C1 segment of cervical spinal cord (tissue), 14 donors: Measurements from ENCODE around the gene PIK3CB.
"Not testable (repeated sequence)": the region's sequence is repeated elsewhere in the genome, so short reads cannot be mapped to it uniquely, and the experiment has no call there.

Experiments
- DNase-seq, 14 donors: peaks; one replicate each; lab custom pipeline; 2025; lab: John Stamatoyannopoulos, UW

The PIK3CB gene

DNA sequence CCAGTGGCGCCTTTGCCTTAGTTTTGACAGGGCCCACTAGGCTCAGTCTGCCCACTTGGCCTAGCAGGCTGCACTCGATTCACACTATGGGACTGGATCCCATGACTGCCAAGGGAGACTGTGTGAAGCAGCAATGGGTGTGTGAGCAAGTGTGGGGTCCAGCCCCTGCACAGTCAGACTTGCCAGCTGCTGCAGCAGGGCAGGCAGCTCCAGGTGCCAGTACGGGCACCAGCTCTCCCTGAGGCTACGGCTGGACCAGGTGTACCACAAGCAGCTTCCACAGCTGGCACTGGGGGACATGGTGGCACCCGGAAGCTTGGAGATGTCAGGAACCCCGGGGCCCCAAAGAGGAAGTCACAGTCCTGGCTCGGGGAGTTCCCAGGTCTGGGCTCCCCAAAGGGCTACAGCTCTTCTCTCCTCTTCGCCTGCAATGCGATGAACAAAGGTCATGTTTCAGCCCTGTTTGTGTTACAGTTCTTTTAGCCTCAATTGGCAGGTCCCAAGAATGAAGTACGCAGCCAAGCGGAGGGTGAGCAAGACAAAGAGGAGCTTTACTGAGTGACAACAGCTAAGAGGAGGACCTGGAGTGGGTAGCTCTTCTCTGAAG is 67.1 kb downstream of the PIK3CB start:
- DNase-seq, result no peak

DNA sequence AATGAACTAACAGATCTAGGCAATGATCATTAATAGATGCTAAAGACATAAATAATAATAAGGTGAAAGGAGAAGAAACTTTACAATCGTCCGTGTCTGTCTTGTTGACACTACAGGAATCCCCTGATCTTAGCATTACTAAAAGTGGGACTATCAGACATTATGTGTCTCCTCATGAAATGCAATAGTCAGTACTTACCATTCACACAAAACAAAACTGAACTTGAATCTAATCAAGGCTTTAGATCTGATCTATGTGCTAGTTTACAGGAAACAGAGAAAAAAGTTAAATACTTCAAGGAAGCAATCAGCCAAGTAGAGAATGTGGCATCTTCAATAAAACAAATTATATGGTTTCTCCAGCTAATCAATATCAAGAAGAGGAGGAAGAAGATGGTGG is 73.7 kb downstream of the PIK3CB start:
- DNase-seq, result no peak

GRCh38 chr3:138748190-138748589 is 86.5 kb downstream of the PIK3CB start:
- DNase-seq, result no peak

- peak in 1 of 14 donors; percentile 59 for DNase-seq
Observed at GRCh38 chr3:138747225-138747624, 87.5 kb downstream of the PIK3CB start.

GRCh38 chr3:138740072-138740471 is 94.7 kb downstream of the PIK3CB start:
- DNase-seq, result no peak

DNA sequence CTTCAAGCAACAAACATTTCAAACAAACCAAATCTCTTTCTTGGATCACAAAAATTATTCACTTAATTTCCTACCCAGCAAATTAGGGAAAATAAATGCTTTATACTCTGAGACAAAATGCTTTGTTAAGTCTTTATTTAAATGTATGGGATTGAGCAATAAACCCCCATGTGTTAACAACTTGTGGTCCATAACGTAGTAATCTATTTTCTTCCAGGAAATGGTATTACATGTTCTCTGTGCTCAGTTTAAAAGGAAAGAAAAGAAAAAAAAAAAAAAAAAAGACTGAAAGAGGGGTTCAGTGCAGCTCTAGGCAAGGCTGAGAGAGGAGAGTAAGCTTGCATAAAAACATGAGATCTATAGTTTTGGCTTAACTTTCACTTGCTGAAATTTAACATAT is 102.3 kb downstream of the PIK3CB start:
- DNase-seq, result no peak

DNA sequence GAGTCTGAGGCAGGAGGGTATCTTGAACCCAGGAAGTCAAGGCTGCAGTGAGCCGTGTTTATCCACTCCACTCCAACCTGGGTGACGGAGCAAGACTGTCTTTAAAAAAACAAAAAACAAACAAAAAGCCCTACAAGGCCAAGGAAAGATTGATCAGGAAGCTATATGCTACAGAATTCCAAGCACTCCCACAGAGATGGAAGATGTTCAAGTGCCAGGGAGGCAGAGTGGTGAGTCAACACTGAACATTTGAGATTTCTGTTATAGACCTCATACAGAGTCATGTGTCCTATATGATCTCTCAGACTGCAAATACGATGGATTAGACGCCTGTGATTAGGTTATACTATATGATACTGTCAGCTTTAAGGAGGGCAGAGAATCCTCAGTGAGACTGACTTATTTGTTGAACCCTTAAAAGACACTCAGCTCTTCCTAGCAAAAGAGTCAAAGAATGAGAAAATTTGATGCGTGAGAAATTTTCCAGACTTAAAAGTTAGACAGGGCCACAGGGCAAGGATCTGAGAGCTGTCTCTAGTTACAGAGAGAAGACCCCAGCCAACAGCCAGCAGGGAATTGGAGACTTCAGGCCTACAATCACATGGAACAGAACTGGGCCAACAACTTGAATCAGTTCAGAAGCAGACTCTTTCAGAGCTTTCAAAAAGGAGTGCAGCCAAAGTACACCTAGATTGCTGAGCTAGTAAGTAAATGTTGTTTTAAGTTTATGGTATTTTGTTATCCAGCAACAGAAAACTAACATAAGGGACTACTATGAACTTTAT is 107.6 kb downstream of the PIK3CB start:
- DNase-seq, result no peak

GRCh38 chr3:138726042-138726441 is 108.7 kb downstream of the PIK3CB start:
- not testable (repeated sequence) for DNase-seq

GRCh38 chr3:138725116-138725515 is 109.6 kb downstream of the PIK3CB start:
- no peak for DNase-seq

GRCh38 chr3:138724443-138724842 is 110.3 kb downstream of the PIK3CB start:
- peak in 4 of 14 donors; percentile 7 to 15 (median 8) for DNase-seq

DNA sequence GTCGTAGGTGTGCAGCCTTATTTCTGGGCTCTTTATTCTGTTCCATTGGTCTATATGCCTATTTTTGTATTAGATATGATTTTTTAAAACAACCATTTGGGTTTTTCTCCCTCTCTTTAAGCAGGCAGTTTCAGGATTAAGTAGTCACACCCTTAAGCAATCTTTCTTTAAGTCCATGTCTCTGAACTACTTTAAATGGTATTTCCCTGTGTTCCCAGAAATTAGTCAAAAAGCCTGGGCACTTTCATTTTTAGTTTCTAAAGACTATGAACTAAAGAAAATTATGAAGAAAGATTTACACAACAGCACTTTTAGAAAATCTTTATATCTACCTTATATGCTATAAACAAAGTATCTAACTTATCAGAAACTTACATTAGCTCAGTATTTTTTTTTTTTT is 115.9 kb downstream of the PIK3CB start:
- DNase-seq, result no peak

GRCh38 chr3:138717348-138717747 is 117.4 kb downstream of the PIK3CB start:
- no peak for DNase-seq

DNA sequence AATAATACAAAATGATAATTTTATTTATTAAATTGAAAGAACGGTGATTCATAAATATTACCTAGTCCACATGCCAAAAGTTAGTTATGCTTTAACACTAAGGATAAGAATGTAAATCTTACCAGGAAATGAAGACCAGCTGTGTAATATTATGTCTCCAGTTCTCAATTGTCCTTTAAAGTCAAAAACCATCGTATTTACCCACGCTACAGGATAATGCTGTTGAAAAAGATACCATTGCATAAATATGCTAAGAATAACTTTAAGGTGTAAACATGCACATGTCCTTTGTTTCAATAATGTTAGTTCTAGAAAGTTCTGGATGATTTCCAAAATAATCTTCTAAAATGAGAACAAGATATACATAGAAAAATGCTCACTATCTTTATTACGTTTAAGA is 122.6 kb downstream of the PIK3CB start:
- DNase-seq, result no peak

- no peak for DNase-seq
Observed at GRCh38 chr3:138705675-138706074, 129.1 kb downstream of the PIK3CB start.

GRCh38 chr3:138696666-138697370 is 137.9 kb downstream of the PIK3CB start:
- DNase-seq, result no peak

- DNase-seq, result no peak
Observed at GRCh38 chr3:138694287-138695007, 140.3 kb downstream of the PIK3CB start.

DNA sequence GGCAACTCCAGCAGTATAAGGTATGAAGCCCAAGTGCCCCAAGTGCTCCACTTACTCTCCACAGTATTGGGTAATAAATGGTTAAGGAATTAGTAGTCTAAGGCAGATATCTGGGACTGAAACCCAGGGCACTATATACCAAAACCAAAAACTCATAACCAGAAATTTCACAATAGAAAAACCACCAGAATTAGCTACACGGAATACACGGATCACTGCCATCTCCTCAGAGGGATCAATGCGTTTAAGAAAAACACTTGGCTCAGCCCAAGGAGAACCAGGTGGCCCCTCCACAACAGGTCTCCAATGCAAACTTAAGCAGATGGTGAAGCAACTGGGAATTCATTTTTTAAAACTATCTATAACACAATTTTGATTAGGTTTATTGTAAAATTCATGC is 142.6 kb downstream of the PIK3CB start:
- no peak for DNase-seq

DNA sequence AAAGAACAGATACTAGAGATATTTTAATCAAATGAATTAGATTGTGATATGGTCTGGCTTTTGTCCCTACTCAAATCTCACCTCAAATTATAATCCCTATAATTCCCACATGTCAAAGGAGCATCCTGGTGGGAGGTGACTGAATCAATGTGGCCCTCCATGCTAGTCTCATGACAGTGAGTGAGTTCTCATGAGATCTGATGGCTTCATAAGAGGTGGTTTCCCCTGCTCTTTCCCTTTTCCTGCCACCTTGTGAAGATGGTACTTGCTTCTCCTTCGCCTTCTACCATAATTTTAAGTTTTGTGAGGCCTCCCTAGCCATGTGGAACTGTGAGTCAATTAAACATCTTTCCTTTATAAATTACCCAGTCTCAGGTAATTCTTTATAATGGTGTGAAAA is 143.4 kb downstream of the PIK3CB start:
- no peak for DNase-seq

DNA sequence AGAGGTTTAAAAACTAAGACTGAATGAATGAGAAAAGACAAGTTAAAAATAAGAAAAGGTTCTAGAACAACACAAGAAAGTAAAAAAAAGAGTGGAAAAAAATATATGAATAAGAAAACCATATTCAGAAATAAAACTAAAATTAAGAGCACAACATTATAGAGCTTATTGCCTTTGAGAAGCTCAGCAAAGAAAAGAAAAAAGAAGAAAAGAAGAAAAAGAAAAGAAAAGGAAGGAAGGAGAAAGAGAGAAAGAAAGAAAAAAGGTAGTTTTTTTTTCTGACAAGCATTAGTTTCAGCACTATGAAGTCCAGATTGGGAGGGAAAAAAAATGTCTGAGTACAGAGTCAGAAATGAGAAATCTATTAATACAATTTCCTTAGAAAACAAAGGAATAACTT is 144.7 kb downstream of the PIK3CB start:
- DNase-seq, result no peak

GRCh38 chr3:138688871-138689299 is 145.8 kb downstream of the PIK3CB start:
- DNase-seq, result no peak

GRCh38 chr3:138687236-138687635 is 147.5 kb downstream of the PIK3CB start:
- no peak for DNase-seq

- DNase-seq, result no peak
Observed at GRCh38 chr3:138686771-138687221, 147.9 kb downstream of the PIK3CB start.
